GM19468 (cell line): ENCODE data around the gene GSTO2.
"Not testable (repeated sequence)": the region's sequence is repeated elsewhere in the genome, so short reads cannot be mapped to it uniquely, and the experiment has no call there.

ENCODE experiments used
- ATAC-seq: cut with Tn5 transposase; IDR thresholded peaks from one replicate; pipeline ENCODE4 v1.9.1; 2021; ENCODE audit warnings: mild to moderate bottlenecking, moderate library complexity, moderate number of reproducible peaks; ENCODE audit not compliant: unreplicated experiment; ENCODE audit errors: extremely low read depth

GSTO2 gene

DNA sequence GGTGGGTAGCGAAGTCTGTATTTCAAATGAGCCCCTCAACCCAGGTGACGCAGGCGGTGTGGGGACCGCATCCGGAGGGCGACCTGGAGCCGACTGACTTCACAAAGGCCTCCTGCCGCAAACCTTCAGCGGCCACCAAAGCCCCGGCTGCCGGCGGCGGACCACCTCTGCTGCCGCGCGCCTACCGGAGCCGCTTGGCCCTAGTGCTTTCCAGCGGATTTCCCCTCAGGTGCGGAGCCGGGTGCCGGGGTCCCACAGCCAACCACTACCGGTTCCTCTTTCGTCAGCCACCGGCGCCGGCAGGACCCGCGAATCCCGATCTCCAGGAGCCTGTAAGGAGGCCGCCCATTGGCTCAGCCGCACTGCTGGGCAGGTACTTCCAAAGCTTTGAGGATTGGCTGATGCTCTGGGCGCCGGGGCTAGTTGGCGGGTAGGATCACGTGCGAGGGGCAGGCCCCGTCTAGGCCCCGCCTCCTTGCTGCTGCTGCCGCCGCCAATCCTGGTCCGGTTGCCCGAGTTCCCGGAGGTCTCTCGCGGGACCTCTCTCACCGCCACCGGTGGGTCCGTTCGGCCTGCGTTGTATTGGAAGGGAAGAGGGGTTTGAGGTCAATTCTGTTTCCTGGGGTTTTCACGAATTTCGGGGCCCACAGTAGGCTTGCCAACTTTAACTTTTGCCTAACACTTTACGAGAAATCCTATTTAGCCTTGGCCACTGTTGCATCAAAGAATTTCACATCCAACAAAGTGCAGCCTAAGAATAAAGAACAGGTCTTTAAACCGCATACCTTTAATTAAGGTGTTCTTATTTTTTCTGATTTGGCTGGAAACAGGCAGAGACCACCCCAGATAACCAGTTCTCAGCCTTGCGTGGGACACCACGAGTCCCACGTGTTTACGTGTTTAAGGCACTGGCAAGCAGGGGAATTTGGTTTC is at the start of gene GSTO2:
GSTO2 (plus strand) TSS at position 472 of the 933 bp plus-strand sequence. CDS start 5,732 bp downstream, outside the sequence.
- peak; percentile 100 for ATAC-seq

DNA sequence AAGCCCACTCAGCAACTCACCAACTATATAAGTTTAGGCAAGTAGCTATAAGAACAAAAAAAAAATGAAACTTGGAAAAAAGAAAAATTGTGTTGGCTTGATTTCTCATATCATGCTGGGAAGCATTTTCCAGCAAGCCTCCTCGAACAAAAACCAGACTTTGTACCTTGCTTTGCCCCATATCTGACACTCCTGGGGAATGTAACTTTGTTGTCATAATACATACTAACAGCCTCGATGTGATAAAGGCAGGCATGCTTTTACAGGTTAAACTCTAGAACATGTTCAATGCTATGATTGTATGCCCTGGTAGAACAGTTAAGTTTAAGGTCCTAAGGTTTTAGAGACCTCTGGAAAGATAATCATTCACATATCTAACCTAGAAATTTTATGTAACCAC is 48.5 kb upstream of the GSTO2 start:
- no peak for ATAC-seq

DNA sequence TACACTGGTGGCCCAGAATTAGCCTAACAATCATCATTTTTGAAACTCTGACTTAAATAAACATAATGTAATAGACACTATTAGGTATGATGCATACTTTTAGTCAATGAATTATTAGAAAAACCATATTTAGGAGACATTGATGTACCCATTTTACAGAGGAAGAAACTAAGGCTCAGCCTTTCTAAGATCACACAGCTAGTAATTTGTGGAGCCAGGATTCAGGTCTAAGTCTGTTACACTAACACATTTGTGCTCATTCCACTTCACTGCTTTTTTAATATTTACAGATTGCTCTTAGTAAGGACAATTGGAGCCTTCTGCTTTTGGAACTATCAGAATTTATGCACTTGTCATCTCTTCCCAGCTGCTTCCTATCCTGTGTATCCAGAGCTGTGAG is 45.7 kb upstream of the GSTO2 start:
- ATAC-seq = no peak

DNA sequence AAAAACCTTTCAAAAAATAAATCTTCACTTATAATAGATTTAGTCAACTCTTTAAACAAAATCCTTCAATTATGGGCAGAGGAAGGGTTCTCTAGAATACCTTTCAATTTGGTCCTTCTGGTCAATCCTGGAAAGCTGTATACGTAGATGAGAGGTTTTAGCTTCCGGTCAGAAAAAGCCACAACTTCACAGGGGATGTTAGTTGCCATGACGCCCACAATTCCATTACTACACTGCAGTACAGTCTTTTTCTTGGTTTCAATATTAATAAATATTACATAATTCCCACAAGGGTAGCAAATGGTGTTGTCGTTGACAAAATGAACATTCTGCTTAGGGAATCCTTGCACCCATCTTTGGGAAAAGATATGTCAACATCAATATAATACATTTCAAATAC is 38.5 kb upstream of the GSTO2 start:
- no peak for ATAC-seq

DNA sequence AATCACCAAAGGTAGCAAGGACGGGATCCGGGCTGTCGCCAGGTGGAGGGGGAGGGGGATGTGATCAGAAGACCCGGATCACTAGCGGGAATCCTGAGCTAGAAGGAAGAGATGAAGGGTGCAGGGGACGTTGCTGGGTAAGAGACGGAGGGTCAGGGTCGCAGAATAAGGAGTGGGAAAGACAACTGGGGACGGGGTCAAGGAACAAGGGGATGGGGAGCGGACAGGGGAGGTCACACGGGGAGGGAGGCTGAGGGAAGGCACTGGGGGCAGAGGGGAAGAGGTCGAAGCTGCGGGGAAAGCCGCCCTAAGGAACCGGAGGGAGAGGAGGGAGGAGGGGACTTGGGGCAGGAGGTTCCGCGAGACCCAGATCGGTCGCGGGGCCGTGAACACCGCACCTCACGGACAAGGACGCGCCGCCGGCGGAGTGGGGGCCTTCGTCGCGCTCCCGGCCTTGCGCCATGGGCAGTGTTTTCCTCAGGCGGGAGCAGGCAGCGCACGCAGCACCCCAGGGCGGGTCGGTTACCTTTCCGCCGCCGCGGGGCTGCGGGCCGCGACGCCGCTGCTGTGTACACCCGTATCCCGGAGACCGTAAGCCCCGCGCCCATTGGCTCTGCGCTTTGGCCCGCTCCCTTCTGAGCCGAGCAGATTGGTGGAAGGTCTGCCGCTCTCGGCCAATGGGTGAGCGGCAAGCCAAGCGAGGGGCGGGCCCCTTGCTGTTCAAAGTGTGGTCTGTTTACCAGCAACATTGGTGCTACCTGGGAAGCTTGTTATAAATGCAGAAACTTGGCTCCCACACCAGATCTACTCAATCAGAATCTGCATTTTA is 37.0 kb upstream of the GSTO2 start, which contains the start of gene CFAP43:
CFAP43 (minus strand) TSS at position 581 of the 829 bp plus-strand sequence; CDS start at position 463, 118 bp downstream.
- ATAC-seq = peak; percentile 100

DNA sequence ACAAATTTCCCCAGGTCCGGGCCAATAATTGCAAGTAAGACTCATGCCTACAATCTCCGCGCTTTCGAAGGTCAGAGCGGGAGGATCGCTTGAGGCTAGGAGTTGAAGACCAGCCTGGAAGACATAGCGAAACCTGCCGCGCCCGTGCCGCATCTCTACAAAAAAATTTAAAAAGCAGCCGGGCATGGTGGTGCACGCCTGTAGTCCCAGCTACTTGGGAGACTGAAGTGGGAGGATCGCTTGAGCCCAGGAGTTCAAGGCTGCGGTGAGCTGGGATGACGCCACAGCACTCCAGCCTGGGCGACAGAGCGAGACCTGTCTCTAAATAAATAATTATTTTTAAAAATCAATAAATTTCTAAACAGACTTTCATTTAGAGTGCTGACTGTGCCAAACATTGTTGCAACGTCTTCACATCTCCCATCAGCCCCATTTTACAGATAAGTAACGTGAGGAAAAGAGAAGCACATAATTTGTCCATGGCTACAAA is 36.3 kb upstream of the GSTO2 start:
- ATAC-seq = no peak

DNA sequence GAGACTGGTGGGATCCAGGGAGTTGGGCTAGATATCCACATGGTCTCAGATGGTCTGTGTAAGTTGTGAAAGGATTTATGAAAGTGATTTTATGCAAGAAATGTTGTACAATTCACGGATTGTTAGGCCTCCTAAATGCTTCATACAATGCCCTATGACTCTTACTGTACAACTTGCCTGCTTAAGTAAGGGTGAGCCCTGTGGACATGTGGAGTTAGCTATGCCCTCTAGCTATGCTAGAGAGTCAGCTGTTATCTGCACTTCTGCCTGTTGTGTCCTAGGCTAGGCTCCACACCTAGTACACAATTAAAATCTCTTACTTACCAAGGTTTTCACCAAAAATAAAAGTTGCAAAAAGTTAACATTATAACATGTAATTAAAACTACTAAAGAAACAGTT is 35.2 kb upstream of the GSTO2 start:
- no peak for ATAC-seq

DNA sequence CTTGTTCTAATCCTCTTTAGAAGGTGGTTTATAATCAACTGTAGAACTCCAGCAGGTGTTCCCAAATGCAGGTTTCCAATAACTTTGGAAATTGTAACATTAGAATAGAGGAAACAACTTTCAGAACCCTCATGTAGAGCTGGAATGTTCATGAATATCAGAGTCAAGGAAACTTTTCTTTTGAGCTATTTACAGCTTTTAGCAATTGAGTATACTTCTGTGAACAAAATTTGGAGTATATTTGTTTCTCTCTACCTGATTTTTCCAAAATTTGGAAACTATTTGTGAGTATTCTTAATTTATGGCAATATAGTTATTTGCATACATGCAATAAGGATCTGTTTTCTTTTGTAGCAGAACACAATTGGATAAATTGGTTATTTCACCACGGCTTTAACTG is 34.0 kb upstream of the GSTO2 start:
- ATAC-seq = no peak

DNA sequence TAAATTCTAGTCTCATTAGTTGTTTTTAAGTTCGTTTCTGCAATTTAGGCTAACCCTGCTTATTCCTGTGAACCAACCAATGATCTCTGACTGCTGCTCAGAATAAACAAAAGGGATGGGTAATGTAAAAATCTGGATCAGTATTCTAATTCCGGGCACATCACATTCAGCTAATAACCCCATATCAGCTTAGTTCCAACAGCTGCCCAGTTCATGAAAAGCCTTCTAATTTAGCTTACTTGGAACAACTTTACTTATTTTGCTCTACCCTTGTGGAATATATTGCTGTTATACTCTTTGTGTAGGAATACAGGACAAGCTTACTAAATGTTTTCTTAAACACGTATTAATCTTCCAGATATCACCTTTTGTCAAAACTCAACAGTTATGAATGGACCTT is 33.2 kb upstream of the GSTO2 start:
- no peak for ATAC-seq

DNA sequence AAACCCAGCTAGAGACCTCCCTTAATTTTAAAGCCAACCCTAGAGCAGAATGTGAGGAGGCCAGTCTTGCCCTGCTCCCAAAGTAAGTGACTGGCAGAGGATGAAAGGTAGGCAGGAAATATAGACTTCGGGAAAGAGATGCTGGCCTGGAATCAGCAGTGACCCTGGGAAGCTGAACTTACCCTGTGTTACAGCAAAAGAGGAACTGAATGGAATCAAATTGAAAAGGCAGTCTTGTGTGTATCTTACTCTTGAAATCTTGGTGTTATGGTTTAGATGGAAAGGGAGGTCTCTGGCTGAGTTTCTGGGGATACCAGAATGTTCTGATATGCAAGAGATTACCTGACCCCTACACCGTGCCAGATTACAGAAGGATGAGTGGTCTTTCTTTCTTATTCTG is 28.9 kb upstream of the GSTO2 start:
- no peak for ATAC-seq

DNA sequence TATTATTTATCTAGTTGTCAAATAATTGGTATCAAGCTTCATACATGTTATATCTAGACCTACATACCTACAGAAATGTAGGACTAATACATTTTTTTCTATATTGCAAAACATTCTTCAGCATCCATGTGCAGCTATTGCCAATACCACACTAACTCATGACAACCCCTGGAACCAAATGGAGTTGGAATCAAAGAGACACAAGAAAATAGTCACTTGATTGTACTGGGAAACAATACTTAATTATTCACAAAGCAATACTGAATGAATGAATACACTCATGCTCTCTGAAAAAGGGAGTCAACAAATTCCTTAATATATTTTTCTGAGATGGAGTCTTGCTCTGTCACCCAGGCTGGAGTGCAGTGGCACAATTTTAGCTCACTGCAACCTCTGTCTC is 26.4 kb upstream of the GSTO2 start:
- ATAC-seq = no peak

DNA sequence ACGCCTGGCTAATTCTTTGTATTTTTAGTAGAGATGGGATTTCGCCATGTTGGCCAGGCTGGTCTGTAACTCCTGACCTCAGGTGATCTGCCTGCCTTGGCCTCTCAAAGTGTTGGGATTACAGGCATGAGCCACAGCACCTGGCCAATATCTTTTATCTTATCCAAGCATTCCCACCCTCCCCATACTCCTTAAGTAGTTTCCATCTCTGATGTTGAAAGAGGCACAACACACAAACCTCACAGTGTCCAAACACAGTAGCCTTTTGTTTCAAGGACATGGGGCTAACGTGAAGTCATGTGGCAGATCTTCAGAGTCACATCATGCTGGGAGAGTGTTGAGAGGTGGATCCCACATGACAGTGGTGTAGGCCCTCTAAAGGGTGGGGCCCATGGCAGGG is 26.0 kb upstream of the GSTO2 start:
- ATAC-seq = not testable (repeated sequence)

DNA sequence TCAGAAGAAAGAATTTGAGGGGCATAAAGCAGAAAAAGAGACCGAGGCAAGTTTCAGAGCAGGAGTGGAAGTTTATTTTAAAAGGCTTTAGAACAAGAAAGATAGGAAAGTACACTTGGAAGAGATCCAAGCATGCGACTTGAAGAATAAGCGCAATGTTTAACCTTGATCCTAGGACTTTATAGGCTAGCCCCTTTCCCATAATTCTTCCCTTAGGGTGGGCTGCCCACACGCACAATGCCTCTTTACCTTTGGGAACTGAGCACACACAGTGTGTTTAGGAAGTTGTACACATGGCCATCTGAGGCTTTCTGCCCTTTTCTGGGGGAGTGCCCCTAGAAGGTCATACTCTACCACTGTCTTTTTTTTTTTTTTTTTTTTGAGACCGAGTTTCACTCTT is 25.5 kb upstream of the GSTO2 start:
- no peak for ATAC-seq

DNA sequence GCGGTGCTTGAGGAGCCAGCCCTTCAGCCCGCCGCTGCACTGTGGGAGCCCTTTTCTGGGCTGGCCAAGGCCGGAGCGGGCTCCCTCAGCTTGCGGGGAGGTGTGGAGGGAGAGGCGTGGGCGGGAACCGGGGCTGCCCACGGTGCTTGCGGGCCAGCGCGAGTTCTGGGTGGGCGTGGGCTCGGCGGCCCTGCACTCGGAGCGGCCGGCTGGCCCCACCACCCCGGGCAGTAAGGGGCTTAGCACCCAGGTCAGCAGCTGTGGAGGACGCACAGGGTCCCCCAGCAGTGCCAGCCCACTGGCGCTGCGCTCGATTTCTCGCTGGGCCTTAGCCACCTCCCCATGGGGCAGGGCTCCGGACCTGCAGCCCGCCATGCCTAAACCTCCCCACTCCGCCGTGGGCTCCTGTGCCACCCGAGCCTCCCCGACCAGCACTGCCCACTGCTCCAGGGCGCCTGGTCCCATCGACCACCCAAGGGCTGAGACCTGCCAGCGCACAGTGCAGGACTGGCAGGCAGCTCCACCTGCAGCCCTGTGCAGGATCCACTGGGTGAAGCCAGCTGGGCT is 23.8 kb upstream of the GSTO2 start:
- ATAC-seq = no peak

DNA sequence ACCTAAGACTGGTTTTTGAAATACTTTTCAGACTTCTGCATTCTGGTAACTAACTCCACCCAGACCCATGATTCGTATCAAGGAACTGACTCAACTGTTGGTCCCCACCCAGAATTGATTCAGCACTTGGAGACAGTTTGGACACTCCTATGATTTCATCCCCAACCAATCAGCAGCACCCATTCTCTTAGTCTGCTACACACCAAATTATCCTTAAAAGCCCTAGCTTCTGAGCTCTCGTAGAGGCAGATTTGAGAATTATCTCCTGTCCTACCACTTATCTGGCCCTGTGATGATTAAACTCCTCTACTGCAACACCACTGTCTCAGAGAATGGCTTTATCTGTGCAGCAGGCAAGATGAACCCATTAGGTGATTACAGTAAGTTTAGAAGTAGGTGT is 22.0 kb upstream of the GSTO2 start:
- no peak for ATAC-seq

DNA sequence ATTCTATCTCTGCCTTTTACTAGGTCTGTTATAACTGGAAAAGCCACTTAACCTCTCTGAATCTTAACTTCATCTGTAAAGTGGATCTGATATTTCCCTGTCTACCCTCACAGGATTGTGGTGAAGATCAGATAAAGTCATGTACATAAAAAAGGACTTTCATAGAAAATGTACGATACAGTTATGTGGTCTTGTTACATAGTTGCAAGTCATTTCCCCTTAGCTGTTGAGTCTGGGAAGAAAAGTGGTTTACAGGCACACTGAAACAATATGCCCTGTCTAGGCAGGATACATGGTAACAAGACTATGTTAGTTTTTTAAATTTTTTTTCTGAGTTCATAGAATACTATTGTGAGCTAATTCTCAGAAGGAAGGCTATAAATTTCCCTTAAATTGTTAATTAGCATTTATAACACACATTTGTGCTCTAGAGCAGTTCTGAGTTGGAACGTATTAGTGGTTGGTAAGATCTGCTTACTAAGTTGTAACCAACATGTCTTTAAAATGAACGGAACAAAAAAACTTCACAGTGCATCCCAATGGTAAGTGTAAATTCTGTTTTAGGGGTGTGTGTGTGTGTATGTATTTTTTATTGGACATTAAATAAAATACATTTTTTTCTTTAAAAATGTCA is 21.4 kb upstream of the GSTO2 start:
- ATAC-seq = no peak

DNA sequence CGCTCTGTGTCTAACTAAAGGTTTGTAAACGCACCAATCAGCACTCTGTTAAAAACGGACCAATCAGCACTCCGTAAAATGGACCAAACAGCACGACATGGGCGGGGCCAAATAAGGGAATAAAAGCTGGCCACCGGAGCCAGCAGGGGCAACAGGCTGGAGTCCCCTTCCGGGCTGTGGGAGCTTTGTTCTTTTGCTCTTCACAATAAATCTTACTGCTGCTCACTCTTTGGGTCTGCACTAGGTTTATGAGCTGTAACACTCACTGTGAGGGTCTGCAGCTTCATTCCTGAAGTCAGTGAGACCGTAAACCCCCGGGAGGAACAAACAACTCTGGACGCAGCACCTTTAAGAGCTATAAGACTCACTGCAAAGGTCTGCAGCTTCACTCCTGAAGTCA is 20.1 kb upstream of the GSTO2 start:
- ATAC-seq = not testable (repeated sequence)

DNA sequence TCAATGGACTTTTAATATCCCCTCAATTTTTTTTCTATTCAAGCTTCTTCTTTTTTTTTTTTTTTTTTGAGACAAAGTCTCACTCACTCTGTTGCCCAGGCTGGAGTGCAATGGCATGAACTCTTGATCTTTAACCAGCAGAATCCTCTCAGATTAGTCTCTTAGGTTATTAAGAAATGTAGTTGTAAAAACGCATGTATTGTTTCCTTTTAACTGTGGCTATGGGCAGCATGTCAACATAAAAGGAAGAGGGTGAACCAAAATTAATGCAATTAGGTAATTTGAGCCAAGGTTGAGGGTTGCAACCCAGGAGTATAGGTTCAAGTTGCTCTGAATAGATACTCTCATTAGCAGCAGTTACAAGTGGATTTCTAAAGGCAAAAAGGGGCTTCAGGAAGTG is 18.6 kb upstream of the GSTO2 start:
- no peak for ATAC-seq

DNA sequence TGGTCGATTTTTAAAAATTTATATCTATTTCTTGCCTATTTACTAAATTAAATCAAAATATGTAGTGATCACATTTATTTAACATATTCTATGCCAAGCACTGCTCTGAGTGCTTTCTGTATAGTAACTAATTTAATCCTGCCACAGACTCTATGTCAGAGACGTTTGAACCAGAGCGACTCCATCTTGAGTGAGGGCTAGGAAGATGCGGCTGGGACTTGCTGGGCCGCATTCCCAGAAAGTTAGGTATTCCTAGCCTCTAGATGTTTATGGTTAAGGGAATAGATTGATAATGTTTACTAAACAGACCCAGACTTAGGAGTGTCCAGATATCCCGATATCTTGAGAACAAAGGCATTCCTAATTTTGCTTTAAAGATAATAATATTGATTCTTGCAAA is 17.5 kb upstream of the GSTO2 start:
- ATAC-seq = no peak

DNA sequence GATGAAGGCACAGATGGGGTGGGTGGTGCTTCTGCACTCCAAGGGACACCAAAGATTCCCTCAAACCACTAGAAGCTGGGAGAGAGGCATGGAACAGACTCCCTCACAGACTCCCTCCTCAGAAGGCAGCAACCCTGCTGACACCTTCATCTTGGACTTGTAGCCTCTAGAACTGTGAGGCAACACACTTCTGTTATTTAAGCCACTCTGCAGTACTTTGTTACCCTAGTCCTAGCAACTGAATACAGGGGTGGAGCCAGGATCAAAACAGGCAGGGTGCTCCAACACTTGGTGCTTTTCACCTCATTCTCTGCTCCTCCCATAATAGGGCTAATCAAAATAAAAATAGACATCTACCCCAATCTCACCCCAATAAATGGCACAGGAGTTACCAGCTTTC is 16.6 kb upstream of the GSTO2 start:
- ATAC-seq = no peak
